ENCODE data around the gene NAALAD2. TPM values are rescaled to one million over a fixed set of nuclear protein-coding genes. Genes with fewer than 3 reads are reported as not detected.
"Not testable (repeated sequence)": the region's sequence is repeated elsewhere in the genome, so short reads cannot be mapped to it uniquely, and the experiment has no call there.

Gene NAALAD2
- polyA plus RNA-seq, 4 donors = 22.7 to 33.7 (median 26.1) TPM

- no peak for DNase-seq (ENCODE audit: low read depth in 4 of 4, low spot score in 2 of 4)
Measured at GRCh38 chr11:90189011-90189410, 54.5 kb downstream of the NAALAD2 start.

- DNase-seq (ENCODE audit: low read depth in 4 of 4, low spot score in 2 of 4) = no peak
Measured at GRCh38 chr11:90192869-90193582, 58.6 kb downstream of the NAALAD2 start.

- DNase-seq (ENCODE audit: low read depth in 4 of 4, low spot score in 2 of 4) = no peak
Measured at GRCh38 chr11:90197377-90197776, 62.9 kb downstream of the NAALAD2 start.

DNA sequence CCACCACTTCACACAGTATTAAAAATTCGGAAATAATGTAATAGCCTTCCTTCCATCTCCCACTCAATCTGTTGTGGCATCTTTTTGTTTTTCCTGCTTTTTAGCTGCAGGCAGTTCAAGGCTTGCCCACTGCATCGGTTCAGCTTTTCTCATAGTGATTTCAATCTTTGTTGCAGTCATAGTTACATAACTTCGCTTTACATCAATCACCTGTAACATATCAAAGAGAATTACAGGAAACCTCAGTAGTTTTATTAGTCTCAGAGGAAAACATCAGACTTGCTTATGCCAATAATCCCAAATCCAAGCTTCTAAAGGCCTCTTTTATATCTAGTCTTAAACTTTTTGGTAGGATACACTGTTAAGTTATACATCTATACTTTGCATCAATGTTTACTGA lies 67.9 kb downstream of the NAALAD2 start:
- DNase-seq (ENCODE audit: low read depth in 4 of 4, low spot score in 2 of 4) = no peak

DNA sequence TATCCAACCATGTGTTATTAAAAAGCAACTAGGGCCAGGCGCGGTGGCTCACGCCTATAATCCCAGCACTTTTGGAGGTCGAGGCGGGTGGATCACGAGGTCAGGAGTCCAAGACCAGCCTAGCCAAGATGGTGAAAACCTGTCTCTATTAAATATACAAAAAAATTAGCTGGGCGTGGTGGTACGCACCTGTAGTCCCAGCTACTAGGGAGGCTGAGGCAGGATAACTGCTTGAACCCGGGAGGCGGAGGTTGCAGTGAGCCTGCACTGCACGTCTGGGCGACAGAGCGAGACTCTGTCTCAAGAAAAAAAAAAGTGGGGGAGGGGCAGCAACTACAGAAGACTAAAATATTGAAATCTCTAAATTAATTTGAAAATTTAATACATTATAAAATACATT lies 69.9 kb downstream of the NAALAD2 start:
- no peak for DNase-seq (ENCODE audit: low read depth in 4 of 4, low spot score in 2 of 4)

DNA sequence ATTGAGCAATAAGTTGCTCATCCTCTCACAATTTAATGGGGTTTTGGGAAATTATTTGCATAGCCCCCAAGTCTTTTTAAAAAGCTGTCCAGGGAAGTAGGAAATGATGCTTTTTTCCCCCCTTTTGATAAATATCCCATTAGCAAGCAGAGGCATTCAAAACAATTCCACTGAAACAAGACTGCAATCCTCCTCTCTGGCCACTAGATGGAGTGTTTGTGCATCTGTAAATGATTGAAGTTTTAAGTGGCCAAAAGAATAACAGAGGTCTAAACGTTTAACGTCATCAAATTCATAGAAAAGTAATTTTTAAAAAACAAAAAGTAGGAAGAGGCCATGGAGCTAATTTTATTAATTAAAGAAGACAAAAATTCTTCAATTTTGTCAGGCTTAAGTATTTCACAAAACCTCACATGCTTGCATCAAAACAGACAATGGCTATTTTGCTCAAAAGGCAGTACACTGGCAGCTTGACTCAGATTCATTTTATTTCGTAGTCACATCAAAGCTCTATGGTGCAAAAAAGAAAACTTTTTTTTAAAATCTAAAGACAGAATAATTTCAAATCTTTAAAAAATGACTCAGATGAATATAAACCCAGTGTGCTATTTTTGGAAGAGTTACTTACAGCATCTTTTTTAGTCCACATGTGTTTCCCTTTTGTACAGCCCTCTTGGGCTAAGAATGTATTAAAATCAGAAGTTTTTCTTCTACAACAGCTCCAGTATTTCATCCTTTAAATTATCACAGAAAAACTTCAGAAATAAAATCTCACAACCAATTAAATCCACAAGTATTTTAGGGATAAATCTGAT lies 70.6 kb downstream of the NAALAD2 start:
- peak in 1 of 4 donors; percentile 41 for DNase-seq (ENCODE audit: low read depth in 4 of 4, low spot score in 2 of 4)

GRCh38 chr11:90207992-90208391 lies 73.5 kb downstream of the NAALAD2 start:
- not testable (repeated sequence) for DNase-seq (ENCODE audit: low read depth in 4 of 4, low spot score in 2 of 4)

- no peak for DNase-seq (ENCODE audit: low read depth in 4 of 4, low spot score in 2 of 4)
Measured at GRCh38 chr11:90208857-90209256, 74.4 kb downstream of the NAALAD2 start.

- no peak for DNase-seq (ENCODE audit: low read depth in 4 of 4, low spot score in 2 of 4)
Measured at GRCh38 chr11:90213322-90213721, 78.9 kb downstream of the NAALAD2 start.

DNA sequence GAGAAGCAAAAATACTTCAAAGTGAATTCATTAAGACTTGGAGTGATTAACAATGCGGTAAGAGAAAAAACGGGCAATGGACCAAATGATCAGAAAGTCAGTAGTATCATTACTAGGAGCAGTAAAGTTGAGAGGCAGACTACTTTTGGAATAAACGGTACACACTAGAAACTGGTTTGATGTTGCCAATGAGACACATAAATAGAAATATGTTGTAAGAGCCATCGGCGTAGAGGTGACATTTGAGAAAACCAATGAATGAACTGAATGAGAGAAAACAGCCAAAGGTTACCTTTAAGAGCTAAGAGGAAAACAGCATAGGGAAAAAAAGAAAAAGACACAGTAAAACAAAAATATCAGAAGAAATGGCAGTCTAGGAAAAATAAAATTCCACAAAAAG lies 82.1 kb downstream of the NAALAD2 start:
- DNase-seq (ENCODE audit: low read depth in 4 of 4, low spot score in 2 of 4) = no peak

DNA sequence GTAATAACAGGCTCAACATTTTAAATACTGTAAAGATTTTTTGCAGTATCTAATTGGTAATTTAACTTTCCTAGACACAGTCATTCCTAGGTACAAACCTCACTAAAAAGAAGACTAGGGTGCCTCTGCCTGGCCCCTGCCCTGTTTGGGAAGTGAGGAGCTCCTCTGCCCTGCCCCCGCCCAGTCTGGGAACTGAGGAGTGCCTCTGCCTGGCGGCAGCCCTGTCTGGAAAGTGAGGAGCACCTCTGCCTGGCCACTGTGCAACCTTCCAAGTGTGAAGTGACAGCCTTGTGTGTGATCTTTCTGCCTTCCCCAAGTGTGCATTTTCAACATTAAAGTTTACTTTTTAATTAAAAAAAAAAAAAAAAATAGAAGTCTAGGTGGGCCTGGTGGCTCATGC lies 84.1 kb downstream of the NAALAD2 start:
- no peak for DNase-seq (ENCODE audit: low read depth in 4 of 4, low spot score in 2 of 4)

DNA sequence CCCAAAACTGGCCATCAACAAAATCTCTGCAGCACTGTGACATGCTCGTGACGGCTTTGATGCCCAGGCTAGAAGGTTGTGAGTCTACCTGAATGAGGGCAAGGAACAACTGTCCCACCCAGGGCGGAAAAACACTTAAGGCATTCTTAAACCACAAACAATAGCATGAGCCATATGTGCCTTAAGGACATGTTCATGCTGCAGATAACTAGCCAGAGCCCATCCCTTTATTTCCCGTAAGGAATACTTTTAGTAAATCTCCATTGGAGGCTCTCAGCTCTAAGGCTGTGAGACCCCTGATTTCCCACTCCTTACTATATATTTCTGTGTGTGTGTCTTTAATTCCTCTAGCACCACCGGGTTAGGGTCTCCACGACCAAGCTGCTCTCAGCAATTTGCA lies 85.0 kb downstream of the NAALAD2 start:
- DNase-seq (ENCODE audit: low read depth in 4 of 4, low spot score in 2 of 4) = no peak

- DNase-seq (ENCODE audit: low read depth in 4 of 4, low spot score in 2 of 4) = no peak
Measured at GRCh38 chr11:90220391-90220790, 85.9 kb downstream of the NAALAD2 start.

DNA sequence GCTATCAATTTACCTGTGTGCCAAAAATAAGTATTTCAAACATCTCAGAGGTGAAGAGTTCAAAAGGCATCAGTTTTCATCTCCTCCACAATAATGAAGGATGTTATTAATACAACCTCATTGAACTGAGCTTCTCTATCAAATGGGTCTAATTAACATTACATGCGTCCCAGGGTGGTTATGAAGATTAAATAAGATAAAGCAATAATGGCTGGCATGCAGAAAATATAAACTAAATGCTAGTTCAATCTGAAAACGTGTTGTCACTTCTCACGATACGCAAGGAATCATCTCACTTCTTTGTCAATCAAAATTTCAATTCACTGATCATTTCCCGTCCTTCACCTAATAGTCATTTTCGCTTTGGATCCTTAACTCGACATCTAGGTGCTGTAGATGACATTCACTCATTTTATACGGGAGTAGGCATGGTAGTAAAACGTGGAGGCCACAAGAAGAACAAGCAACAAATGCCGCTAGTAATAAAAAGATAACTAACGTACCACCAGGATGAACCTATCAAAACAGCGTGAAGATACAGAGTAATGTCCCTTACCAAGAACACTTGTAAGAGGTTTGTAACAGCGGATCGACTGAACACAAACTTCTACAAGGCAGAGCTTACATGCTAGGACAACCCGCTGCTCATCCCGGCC lies 87.5 kb downstream of the NAALAD2 start:
- no peak for DNase-seq (ENCODE audit: low read depth in 4 of 4, low spot score in 2 of 4)

DNA sequence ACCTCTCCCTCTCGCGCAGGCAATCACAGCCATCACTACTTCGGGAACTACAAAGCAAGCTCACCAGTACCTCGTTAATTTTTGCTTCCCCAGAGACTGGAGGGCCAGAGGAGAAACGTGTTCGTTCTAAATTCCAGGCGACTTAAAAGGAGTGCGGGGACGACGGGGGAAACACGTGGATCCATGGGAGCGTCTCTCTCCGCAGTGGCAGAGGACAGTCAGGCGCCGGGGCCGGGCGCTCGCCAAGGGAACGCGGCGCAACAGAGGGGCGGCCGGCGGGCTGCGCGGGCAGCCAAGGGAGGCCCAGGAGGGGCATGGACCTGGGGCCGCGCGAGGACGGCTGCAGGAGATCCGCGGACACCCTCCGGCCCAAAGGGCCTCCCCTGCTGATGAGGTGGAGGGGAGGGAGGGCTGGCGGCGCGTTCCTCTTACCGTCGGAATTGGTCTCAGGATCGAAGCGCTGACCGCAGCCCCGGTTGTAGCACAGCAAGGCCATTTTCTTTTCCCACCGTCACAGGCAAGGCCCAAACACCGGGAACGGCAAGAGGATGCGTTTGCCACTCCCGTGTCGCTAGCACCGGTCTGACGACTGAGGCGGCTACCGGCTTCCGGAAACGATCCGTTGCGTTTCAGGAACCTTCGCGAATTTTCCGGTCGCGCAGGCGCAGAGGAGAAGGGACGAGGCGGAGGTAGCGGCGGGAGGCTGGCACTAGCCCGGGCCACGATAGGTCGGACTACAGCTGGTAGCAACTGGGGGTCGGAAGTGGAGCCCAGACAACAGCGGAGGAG lies 88.2 kb downstream of the NAALAD2 start, which contains the start of gene CHORDC1:
Gene CHORDC1, minus strand, starts transcription at position 591 of the 789 bp plus-strand sequence. Its CDS starts 95 bp downstream, at position 496.
- DNase-seq (ENCODE audit: low read depth in 4 of 4, low spot score in 2 of 4) = peak in 3 of 4 donors; percentile 79 to 87 (median 83)

- DNase-seq (ENCODE audit: low read depth in 4 of 4, low spot score in 2 of 4) = no peak
Measured at GRCh38 chr11:90223248-90223585, 88.8 kb downstream of the NAALAD2 start.

GRCh38 chr11:90228056-90228455 lies 93.6 kb downstream of the NAALAD2 start:
- no peak for DNase-seq (ENCODE audit: low read depth in 4 of 4, low spot score in 2 of 4)

- no peak for DNase-seq (ENCODE audit: low read depth in 4 of 4, low spot score in 2 of 4)
Measured at GRCh38 chr11:90229791-90230190, 95.3 kb downstream of the NAALAD2 start.

DNA sequence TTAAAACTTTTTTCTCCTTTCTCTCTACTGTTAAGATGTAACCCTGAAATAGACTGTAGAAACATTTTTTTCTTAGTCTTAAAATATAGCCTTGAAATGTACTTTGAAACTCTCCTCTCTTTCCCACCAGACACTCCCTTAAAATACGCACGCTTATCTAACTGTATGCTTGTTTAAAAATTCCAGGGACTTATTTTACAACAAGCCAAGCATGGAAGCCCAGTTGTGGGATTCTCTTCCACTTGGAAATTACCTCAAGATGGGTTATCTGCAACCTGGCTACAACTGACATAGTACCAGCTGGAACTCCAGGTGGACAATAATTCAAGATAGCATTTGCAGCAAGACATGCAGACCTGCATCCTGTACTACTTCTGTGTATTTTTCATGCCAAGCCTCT lies 100.5 kb downstream of the NAALAD2 start:
- no peak for DNase-seq (ENCODE audit: low read depth in 4 of 4, low spot score in 2 of 4)

DNA sequence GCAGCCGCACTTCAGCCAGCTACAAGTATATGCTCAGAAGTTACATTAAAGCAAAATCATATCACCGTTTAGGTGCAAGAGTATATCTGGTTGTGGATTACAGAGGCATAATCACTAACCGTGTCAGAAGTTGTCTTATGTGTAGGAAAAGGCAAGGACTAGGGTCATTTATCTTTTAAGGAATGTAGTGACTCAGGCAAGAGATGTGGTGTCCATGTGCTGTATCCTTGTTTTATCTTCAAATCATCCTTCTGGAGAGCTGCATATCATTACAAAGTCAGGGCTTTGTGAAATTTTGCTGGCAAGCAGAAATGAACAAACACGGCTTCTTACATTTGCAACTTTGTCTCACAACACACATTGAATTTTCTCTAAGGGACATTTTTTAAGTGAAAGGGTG lies 101.1 kb downstream of the NAALAD2 start:
- DNase-seq (ENCODE audit: low read depth in 4 of 4, low spot score in 2 of 4) = no peak

DNA sequence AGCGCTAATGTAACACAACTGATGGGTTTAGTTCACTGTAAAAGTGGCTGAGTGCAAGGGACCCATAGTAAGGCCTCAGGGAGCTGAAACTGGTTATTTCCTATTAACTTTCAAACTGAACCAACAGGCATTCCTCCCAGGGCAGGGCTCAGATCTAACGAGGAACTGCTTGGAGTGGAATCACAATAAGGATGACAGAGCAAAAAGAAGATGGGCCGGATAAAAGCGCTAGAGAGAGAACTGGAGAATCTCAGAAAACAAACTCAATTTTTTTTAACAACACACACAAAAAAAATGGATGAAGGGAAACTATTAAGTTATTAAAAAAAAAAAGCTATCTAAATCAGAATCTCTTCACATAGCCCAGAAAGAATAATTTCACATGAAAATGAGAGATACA lies 102.5 kb downstream of the NAALAD2 start:
- DNase-seq (ENCODE audit: low read depth in 4 of 4, low spot score in 2 of 4) = no peak
